ENCODE data around the gene ARHGAP22.

- TF ChIP-seq POLR2A (IDR thresholded peaks at IDR 0.05; ENCODE audit: low read depth) (no peak), POLR2AphosphoS5 (IDR thresholded peaks at IDR 0.05) (no peak)
- TF ChIP-seq, protein P1, sequence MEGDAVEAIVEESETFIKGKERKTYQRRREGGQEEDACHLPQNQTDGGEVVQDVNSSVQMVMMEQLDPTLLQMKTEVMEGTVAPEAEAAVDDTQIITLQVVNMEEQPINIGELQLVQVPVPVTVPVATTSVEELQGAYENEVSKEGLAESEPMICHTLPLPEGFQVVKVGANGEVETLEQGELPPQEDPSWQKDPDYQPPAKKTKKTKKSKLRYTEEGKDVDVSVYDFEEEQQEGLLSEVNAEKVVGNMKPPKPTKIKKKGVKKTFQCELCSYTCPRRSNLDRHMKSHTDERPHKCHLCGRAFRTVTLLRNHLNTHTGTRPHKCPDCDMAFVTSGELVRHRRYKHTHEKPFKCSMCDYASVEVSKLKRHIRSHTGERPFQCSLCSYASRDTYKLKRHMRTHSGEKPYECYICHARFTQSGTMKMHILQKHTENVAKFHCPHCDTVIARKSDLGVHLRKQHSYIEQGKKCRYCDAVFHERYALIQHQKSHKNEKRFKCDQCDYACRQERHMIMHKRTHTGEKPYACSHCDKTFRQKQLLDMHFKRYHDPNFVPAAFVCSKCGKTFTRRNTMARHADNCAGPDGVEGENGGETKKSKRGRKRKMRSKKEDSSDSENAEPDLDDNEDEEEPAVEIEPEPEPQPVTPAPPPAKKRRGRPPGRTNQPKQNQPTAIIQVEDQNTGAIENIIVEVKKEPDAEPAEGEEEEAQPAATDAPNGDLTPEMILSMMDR (IDR thresholded peaks at IDR 0.05): no peak
Measured at GRCh38 chr10:48484911-48485310, 120.0 kb downstream of the ARHGAP22 start.
